ENCODE data around the gene ABCG5.

- TF ChIP-seq CTCF (IDR thresholded peaks at IDR 0.05) (no peak), POLR2A (IDR thresholded peaks at IDR 0.05) (no peak)
Observed at GRCh38 chr2:43794956-43795355, 43.7 kb downstream of the ABCG5 start.

Measured in Peyer's patch (tissue), 4 donors.